Activated CD4-positive, alpha-beta T cell treated with anti-CD3 and anti-CD28 coated beads, Interleukin-2, amount 50 U/mL, for 48 hours (primary cell): ENCODE results near the gene KIAA0040.
A peak's percentile ranks its signal among the peaks of the same experiment; 100 is the strongest.

Experiments used
- DNase-seq, 2 experiments: peaks; one replicate each; pipeline ENCODE4 v3.0.0-alpha.2; 2020

The KIAA0040 gene

GRCh38 chr1:175192630-175193526, at the start of gene KIAA0040:
Gene KIAA0040, minus strand, starts transcription at chr1:175192776. Its CDS starts 31,763 bp downstream, at chr1:175161013.
- peak; percentile 73 to 79 for DNase-seq

- no peak for DNase-seq
Measured at GRCh38 chr1:175237389-175237788, 44.8 kb upstream of the KIAA0040 start.

- DNase-seq, result no peak
Measured at GRCh38 chr1:175234639-175235038, 42.1 kb upstream of the KIAA0040 start.

GRCh38 chr1:175232335-175232734, 39.8 kb upstream of the KIAA0040 start:
- no peak for DNase-seq

- no peak for DNase-seq
Measured at GRCh38 chr1:175225805-175226129, 33.2 kb upstream of the KIAA0040 start.

GRCh38 chr1:175222296-175222938, 29.8 kb upstream of the KIAA0040 start:
- no peak for DNase-seq

GRCh38 chr1:175221557-175222175, 29.1 kb upstream of the KIAA0040 start:
- DNase-seq, result no peak

GRCh38 chr1:175220853-175221556, 28.4 kb upstream of the KIAA0040 start:
- no peak for DNase-seq

GRCh38 chr1:175219774-175220173, 27.2 kb upstream of the KIAA0040 start:
- DNase-seq, result no peak

GRCh38 chr1:175218786-175219434, 26.3 kb upstream of the KIAA0040 start:
- no peak for DNase-seq

GRCh38 chr1:175217721-175218531, 25.4 kb upstream of the KIAA0040 start:
- DNase-seq, result no peak

GRCh38 chr1:175216444-175216843, 23.9 kb upstream of the KIAA0040 start:
- DNase-seq, result no peak

- DNase-seq, result no peak
Measured at GRCh38 chr1:175211656-175212055, 19.1 kb upstream of the KIAA0040 start.

GRCh38 chr1:175210744-175211143, 18.2 kb upstream of the KIAA0040 start:
- DNase-seq, result no peak

- DNase-seq, result no peak
Measured at GRCh38 chr1:175209493-175209921, 16.9 kb upstream of the KIAA0040 start.

- DNase-seq, result peak in 1 of 2 experiments; percentile 23
Measured at GRCh38 chr1:175208773-175209492, 16.4 kb upstream of the KIAA0040 start.

GRCh38 chr1:175207971-175208370, 15.4 kb upstream of the KIAA0040 start:
- no peak for DNase-seq

GRCh38 chr1:175206687-175207086, 14.1 kb upstream of the KIAA0040 start:
- DNase-seq, result no peak

- peak in 1 of 2 experiments; percentile 21 for DNase-seq
Measured at GRCh38 chr1:175204330-175204729, 11.8 kb upstream of the KIAA0040 start.

- no peak for DNase-seq
Measured at GRCh38 chr1:175203570-175204068, 11.0 kb upstream of the KIAA0040 start.
